ENCODE results near the gene ACVR1B. TPM values are rescaled to one million over a fixed set of nuclear protein-coding genes. Genes with fewer than 3 reads are reported as not detected.
A peak's percentile ranks its signal among the peaks of the same experiment; 100 is the strongest.

Gene ACVR1B
- polyA plus RNA-seq, 1 donor = 52.6 TPM

DNA sequence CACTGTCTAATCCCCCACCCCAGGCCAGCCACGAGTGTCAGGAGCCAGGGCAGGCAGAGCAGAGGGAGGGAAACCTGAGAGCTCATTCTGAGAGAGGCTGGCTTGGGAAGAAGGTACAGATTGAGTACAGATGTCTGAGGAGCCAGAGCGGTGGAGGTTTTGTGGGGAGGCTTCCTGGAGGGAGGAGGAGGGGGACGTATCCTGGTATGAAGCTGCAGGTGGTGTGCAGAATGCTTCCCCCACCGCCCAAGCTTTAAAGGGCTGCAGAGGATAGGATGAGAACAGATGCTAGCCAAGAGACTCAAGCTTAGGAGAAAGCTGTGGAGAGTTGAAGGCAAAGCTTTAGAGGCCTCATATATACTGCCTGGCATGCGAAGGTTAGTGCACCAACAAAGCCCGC, 52.1 kb downstream of the ACVR1B start:
- DNase-seq = no peak

DNA sequence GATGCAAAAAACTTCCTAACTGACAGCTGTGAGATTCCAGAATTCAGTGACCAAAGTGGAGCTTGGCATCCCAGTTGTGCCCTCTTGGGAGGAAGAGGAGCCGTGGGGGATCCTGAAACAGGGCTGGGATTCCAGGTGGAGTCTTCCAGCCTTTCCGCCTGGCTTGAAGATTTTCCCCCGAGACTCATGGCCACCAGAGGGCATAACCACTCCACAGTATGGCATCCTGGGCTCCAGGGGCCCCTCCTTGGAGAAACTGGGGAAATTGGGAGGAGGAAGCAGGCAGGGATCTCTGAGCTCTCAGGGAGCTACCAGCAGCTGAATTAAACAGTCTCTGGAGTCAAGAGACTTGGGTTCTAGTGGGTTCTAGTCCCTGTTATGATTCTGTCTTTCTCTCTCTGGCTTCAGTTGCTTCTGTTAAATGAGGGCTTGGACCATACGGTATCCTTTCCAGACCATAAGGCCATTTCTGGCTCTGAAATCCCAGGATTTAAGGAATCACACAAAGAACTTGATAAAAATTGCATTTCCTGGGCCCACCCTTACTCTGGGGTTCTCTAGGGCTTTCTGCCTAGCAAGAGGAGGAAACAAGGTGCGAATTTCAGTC, 52.6 kb downstream of the ACVR1B start:
- DNase-seq = no peak

DNA sequence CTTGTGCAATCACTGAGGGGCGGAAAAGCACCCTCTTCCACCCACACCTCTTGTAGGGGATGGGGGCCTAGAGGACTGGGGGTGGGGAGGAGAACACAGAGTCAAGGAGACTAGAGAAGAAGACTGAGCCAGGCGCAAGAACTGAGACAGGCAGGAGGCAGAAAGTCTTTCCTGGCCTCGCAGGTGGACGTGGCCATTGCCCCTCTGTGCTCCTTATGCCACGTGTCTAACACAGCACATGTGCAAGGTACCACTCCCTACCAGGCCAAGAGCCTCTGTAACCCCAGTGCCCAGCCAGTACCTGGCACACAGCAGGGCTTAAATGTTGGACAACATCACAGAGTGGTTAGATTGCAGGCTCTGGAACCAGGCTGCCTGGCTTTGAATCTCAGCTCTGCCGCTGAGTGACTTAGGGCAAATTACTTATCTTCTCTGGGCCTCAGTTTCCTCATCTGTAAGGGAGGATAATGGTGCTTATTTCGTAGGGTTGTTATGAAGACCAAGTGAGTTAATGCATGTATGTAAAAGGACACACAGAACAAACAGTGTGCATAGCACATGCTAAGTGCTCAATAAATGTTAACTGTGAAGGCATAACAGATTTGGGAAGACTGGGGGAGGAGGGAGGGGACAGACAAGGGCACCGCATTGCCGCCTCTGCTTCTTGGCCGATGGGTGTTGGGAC, 53.9 kb downstream of the ACVR1B start:
- DNase-seq = no peak

- DNase-seq = no peak
Measured at GRCh38 chr12:52005903-52006703, 54.6 kb downstream of the ACVR1B start.

GRCh38 chr12:52006726-52007157, 55.2 kb downstream of the ACVR1B start, which contains the start of gene TAMALIN:
Gene TAMALIN (plus strand): TSS chr12:52006946. CDS start chr12:52007020, 74 bp downstream.
- DNase-seq = peak; percentile 64

- DNase-seq = no peak
Measured at GRCh38 chr12:52007158-52007921, 55.8 kb downstream of the ACVR1B start.

GRCh38 chr12:52007982-52008510, 56.5 kb downstream of the ACVR1B start:
- no peak for DNase-seq

- no peak for DNase-seq
Measured at GRCh38 chr12:52009081-52009751, 57.7 kb downstream of the ACVR1B start.

DNA sequence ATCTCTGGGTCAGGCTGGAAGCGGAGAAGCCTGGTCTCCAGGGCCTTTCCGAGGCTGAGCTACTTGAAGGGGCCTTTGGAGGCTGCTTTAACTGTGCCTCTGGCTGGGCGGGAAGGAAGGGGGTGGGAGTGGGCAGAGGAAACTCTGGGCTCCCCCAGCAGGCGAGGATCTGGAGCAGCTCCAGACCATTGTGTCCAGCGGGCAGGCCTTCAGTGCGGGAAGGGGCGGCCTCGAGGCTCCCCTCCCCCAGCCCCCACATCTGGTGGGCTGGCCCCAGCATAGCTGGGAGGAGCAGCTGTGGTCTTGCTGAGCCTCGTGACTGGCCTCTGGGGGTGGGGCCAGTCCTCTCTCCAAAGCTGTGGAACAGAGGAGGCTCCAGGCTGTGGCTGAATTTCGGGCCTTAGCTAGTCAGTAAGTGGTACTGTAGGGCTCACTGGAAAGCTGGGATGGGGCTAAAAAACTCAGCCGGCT, 58.7 kb downstream of the ACVR1B start:
- peak; percentile 89 for DNase-seq

GRCh38 chr12:52010692-52011601, 59.4 kb downstream of the ACVR1B start:
- no peak for DNase-seq

DNA sequence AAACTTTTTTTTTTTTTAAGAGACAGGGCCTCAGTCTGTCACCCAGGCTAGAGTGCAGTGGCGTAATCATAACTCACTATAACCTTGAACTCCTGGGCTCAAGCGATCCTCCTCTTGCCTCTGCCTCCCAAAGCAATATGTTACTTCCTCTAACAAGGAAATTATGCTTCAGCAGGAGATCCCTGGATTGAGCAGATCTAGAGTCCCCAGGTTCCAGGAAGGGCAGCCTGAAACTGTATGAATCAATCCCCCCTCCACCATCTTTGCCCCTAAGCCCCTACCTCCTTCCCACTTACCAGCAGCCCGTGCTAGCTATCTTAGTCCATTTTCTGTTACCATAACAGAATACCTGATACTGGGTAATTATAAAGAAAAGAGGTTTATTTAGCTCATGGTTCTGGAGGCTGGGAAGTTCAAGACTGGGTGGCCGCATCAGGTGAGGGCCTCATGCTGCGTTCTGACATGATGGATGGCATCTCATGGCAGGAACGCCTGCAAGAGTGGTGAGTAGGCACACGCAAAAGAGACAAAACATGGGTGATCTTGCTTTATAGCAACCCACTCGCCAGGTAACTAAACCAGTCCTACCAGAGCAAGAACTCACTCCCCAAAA, 60.2 kb downstream of the ACVR1B start:
- DNase-seq = no peak

- DNase-seq = no peak
Measured at GRCh38 chr12:52013626-52014310, 62.3 kb downstream of the ACVR1B start.

DNA sequence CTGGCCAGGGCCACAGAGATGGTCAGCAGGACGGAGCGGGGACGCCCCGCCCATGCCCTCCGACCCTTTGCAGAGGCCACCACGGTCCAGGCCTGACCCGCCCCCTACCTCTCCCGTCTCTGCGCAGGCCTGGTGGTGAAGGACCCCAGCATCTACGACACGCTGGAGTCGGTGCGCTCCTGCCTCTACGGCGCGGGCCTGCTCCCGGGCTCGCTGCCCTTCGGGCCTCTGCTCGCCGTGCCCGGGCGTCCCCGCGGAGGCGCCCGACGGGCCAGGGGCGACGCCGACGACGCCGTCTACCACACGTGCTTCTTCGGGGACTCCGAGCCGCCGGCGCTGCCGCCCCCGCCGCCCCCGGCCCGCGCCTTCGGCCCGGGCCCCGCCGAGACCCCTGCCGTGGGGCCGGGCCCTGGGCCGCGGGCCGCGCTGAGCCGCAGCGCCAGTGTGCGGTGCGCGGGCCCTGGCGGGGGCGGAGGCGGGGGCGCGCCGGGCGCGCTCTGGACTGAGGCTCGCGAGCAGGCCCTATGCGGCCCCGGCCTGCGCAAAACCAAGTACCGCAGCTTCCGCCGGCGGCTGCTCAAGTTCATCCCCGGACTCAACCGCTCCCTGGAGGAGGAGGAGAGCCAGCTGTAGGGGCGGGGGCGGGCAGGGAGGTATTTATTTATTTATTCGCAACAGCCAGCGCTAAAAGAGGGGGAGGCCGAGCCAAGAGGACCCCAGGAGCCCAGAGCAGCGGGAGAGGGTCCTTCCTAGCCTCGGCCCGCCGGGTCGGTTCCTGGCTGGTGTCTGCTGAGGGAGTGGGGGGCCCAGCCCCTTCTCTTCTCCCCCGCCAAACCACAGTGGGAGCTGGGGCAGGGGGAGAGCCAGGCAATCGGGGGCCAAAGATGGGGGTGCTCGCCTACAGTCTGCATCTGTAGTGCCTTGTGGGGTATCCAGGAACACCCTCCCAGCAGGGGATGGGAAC, 63.4 kb downstream of the ACVR1B start:
- no peak for DNase-seq

DNA sequence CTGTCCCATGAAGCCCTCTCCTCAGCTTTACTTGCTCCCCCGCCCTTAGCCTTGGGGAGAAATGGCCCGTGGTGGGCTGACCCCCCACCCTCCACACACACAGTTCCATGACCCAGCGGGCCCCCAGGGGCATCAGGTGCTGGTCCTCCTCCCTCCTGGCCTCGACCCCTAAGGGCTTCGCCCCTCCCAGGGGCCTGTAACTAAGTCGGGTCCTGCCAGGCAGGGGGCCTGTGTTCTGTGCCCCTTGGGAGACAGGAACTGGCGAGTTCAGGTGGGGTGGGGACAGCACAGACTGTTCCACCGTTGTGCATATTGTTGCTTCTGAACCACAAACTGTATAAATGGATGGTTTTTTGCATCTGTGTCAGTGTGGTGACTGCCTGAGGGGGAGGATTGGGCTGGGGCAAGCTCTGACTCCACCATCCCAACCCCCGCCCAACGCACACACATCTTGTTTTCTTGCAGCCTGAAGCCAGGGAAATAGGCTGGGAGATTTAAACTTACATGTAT, 64.1 kb downstream of the ACVR1B start:
- DNase-seq = no peak

DNA sequence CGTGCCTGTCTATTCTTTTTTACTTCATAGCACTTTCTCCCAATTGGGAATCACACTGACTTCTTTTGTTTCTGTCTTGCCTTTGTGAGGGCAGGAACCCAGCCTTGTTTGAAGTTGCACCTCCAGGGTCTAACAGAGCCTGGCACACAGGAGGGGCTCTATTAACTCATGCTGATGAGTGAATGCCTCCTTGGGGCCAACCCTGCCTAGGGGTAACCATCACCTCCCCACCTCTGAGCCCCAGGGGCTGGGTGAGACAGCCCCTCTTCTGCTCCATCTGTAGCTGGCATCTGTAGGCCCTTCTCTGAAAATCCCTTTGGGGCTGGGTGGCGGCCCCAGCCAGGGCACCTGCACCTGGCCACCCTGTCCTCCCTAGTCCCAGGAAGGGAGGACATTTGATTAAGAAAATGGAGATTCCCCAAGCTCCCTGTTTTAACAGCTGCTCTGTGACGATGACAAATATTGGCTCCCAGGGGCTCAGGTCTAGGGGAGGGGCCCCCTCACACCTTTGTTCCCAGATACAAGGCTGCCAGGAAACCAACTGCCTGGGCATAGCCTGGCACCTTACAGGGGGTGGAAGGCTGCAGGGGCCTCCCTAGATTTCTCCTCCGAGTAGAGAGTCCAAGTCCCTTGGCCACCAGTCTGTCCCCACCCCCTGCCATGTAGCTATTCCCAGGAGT, 67.1 kb downstream of the ACVR1B start:
- DNase-seq = no peak

DNA sequence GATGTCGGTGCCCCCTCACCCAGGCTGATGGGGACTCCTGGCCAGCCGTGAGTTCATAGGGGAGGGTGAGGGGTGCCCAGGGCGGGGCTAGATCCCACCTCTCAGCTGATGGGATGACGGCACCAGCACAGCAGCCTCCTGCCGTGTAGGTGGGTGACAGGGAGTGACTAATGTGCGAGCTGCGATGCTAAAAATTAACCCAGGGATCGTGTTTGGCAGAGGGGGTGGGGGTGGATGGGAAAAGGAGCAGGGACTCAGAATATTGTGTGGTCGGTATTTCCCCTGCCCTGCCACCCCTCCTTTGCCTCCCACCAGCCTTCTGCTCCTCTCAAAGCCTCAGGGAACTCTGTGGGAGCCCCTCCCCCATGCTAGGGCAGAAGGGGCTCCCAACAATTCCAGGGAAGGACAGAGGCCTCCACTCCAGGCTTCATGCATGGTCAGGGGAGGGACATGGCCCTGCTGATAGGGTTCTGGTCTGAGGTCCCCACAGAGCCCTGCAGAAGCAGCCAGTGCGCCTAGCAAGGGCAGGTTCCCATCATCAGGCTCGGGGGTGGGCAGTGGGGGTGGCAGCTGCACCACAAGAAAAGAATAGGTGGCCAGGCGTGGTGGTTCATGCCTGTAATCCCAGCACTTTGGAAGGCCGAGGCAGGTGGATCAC, 67.7 kb downstream of the ACVR1B start:
- DNase-seq = no peak
